ENCODE data around the gene RUFY1.

- TF ChIP-seq, protein P1, sequence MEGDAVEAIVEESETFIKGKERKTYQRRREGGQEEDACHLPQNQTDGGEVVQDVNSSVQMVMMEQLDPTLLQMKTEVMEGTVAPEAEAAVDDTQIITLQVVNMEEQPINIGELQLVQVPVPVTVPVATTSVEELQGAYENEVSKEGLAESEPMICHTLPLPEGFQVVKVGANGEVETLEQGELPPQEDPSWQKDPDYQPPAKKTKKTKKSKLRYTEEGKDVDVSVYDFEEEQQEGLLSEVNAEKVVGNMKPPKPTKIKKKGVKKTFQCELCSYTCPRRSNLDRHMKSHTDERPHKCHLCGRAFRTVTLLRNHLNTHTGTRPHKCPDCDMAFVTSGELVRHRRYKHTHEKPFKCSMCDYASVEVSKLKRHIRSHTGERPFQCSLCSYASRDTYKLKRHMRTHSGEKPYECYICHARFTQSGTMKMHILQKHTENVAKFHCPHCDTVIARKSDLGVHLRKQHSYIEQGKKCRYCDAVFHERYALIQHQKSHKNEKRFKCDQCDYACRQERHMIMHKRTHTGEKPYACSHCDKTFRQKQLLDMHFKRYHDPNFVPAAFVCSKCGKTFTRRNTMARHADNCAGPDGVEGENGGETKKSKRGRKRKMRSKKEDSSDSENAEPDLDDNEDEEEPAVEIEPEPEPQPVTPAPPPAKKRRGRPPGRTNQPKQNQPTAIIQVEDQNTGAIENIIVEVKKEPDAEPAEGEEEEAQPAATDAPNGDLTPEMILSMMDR (IDR thresholded peaks at IDR 0.05) = no peak
- TF ChIP-seq MXI1 (IDR thresholded peaks at IDR 0.05; ENCODE audit: low read depth, low read length) (no peak), MEF2A (IDR thresholded peaks at IDR 0.05; ENCODE audit: borderline replicate concordance, low read depth) (no peak), SMC3 (IDR thresholded peaks at IDR 0.05; ENCODE audit: low read depth, low read length) (no peak), IRF3 (IDR thresholded peaks at IDR 0.05; ENCODE audit: low read depth, low read length) (no peak), REST (IDR thresholded peaks at IDR 0.05; ENCODE audit: low read depth, low read length) (no peak), CHD2 (IDR thresholded peaks at IDR 0.05; ENCODE audit: low read length, partially characterized antibody) (no peak), RFX5 (IDR thresholded peaks at IDR 0.05; ENCODE audit: low read length) (no peak), SIN3A (IDR thresholded peaks at IDR 0.05; ENCODE audit: borderline replicate concordance, low read depth, low read length) (no peak), MAX (IDR thresholded peaks at IDR 0.05; ENCODE audit: low read depth) (no peak), ELF1 (IDR thresholded peaks at IDR 0.05) (no peak), FOXJ3 (CRISPR knock-in tag; IDR thresholded peaks at IDR 0.05) (no peak)
Observed at GRCh38 chr5:179568721-179569120, 18.4 kb downstream of the RUFY1 start.
